Activated CD8-positive, alpha-beta T cell treated with anti-CD3 and anti-CD28 coated beads for 36 hours (primary cell): ENCODE data around the gene RYK. TPM values are rescaled to one million over a fixed set of nuclear protein-coding genes. Genes with fewer than 3 reads are reported as not detected.

ENCODE experiments used
- ATAC-seq: fragments of 200-7000 bp; cut with Tn5 transposase; one replicate; pipeline ENCODE4 v1.10.0; 2021; ENCODE audit warnings: mild to moderate bottlenecking, moderate library complexity
- CTCF ChIA-PET: fragments of 350-600 bp; sonication (Branson Sonifier 250); formaldehyde crosslinking; loops from one replicate; lab custom pipeline; 2021; ENCODE audit warnings: antibody characterized with exemption; lab: Charles Lee
- POLR2A ChIA-PET: fragments of 350-600 bp; sonication (Branson Sonifier 250); formaldehyde crosslinking; loops from one replicate; lab custom pipeline; 2021; ENCODE audit warnings: antibody characterized with exemption; lab: Charles Lee
- DNase-seq: peaks from one replicate; pipeline ENCODE4 v3.0.0-alpha.2; 2020
- H3K27ac Mint-ChIP-seq: one replicate; pipeline ENCODE4 v1.8.0; 2021; ENCODE audit warnings: mild to moderate bottlenecking, mixed read lengths
- H3K27me3 Mint-ChIP-seq: one replicate; pipeline ENCODE4 v1.8.0; 2021; ENCODE audit warnings: mixed read lengths
- H3K36me3 Mint-ChIP-seq: one replicate; pipeline ENCODE4 v1.8.0; 2021; ENCODE audit warnings: low read depth, mixed read lengths
- H3K4me1 Mint-ChIP-seq: one replicate; pipeline ENCODE4 v1.8.0; 2021; ENCODE audit warnings: low read depth, mixed read lengths
- H3K4me3 Mint-ChIP-seq: one replicate; pipeline ENCODE4 v1.8.0; 2021; ENCODE audit warnings: mild to moderate bottlenecking, moderate library complexity, mixed read lengths
- H3K9me3 Mint-ChIP-seq: one replicate; pipeline ENCODE4 v1.8.0; 2021; ENCODE audit warnings: mixed read lengths
- CTCF ChIP-seq: fragments of 200-600 bp; IDR thresholded peaks from one replicate; pipeline ENCODE4 v1.8.0; 2022; ENCODE audit warnings: antibody characterized with exemption, mild to moderate bottlenecking
- intact Hi-C: fragments of 100-400 bp; cut with micrococcal nuclease; formaldehyde crosslinking; loops from one replicate; pipeline ENCODE4 v1.10.0; 2022
- total RNA-seq, 2 experiments: library from RNA; stranded (reverse); gene quantifications; one replicate each; pipeline ENCODE4 v1.2.3, GENCODE V29; 2021

Gene RYK
- total RNA-seq, 2 experiments from 2014 or later: 19.8 to 21.9 TPM

GRCh38 chr3:134287512-134287911 lies 36.9 kb upstream of the RYK start:
- no peak for ATAC-seq
- Mint-ChIP-seq H3K4me1 (peaks cover 2% of the 10 kb centered on the region), H3K36me3 (no peaks in the 10 kb centered on the region), H3K9me3 (no peaks in the 10 kb centered on the region), H3K27ac (no peak overlapping the region), H3K27me3 (peaks cover 36% of the 10 kb centered on the region), H3K4me3 (no peak overlapping the region)
- intact Hi-C loops: no loop called here
- POLR2A ChIA-PET: no interaction called here
- no peak for DNase-seq
- CTCF ChIA-PET: no interaction called here
- no peak for TF ChIP-seq CTCF

GRCh38 chr3:134284438-134284837 lies 33.8 kb upstream of the RYK start:
- H3K27ac Mint-ChIP-seq: no peak overlapping the region
- no peak overlapping the region for H3K4me3 Mint-ChIP-seq
- peaks cover 38% of the 10 kb centered on the region for H3K27me3 Mint-ChIP-seq
- CTCF ChIA-PET: no interaction called here
- POLR2A ChIA-PET: no interaction called here
- H3K9me3 Mint-ChIP-seq: no peaks in the 10 kb centered on the region
- ATAC-seq (no peak), DNase-seq (no peak)
- no peaks in the 10 kb centered on the region for H3K4me1 Mint-ChIP-seq
- intact Hi-C loops: no loop called here
- TF ChIP-seq CTCF: no peak
- no peaks in the 10 kb centered on the region for H3K36me3 Mint-ChIP-seq

- no peak overlapping the region for H3K4me3 Mint-ChIP-seq
- TF ChIP-seq CTCF: no peak
- no peaks in the 10 kb centered on the region for H3K36me3 Mint-ChIP-seq
- no peak for ATAC-seq
- H3K27me3 Mint-ChIP-seq: peaks cover 31% of the 10 kb centered on the region
- no peak for DNase-seq
- intact Hi-C loops: no loop called here
- H3K4me1 Mint-ChIP-seq: no peaks in the 10 kb centered on the region
- POLR2A ChIA-PET: no interaction called here
- CTCF ChIA-PET: interaction anchor here (1.2 kb wide), 1 partner anchor 70 kb away, joined by 3 read pairs; no protein-coding TSS in a partner anchor
- no peak overlapping the region for H3K27ac Mint-ChIP-seq
- no peaks in the 10 kb centered on the region for H3K9me3 Mint-ChIP-seq
Observed at GRCh38 chr3:134282659-134283047, 32.0 kb upstream of the RYK start.

- intact Hi-C loops: no loop called here
- H3K4me3 Mint-ChIP-seq: no peak overlapping the region
- ChIA-PET POLR2A (no interaction called here), CTCF (interaction anchor here (1.2 kb wide), 1 partner anchor 69 kb away, joined by 3 read pairs; no protein-coding TSS in a partner anchor)
- no peak for TF ChIP-seq CTCF
- no peaks in the 10 kb centered on the region for H3K36me3 Mint-ChIP-seq
- H3K9me3 Mint-ChIP-seq: no peaks in the 10 kb centered on the region
- no peak overlapping the region for H3K27ac Mint-ChIP-seq
- peaks cover 29% of the 10 kb centered on the region for H3K27me3 Mint-ChIP-seq
- DNase-seq (no peak), ATAC-seq (no peak)
- H3K4me1 Mint-ChIP-seq: no peaks in the 10 kb centered on the region
Observed at GRCh38 chr3:134281912-134282658, 31.4 kb upstream of the RYK start.

- CTCF ChIA-PET: interaction anchor here (1.3 kb wide), 1 partner anchor 15 kb away, joined by 3 read pairs; no protein-coding TSS in a partner anchor
- Mint-ChIP-seq H3K27ac (no peak overlapping the region), H3K4me3 (no peak overlapping the region), H3K36me3 (no peaks in the 10 kb centered on the region), H3K27me3 (peaks cover 33% of the 10 kb centered on the region), H3K9me3 (no peaks in the 10 kb centered on the region), H3K4me1 (no peaks in the 10 kb centered on the region)
- DNase-seq (no peak), ATAC-seq (no peak)
- POLR2A ChIA-PET: interaction anchor here (1.1 kb wide), 1 partner anchor 15 kb away, joined by 4 read pairs; no protein-coding TSS in a partner anchor
- TF ChIP-seq CTCF: no peak
- intact Hi-C loops: no loop called here
Observed at GRCh38 chr3:134279466-134279865, 28.8 kb upstream of the RYK start.
